Natural killer cell (primary cell): Measurements from ENCODE around the gene DMRTA1. TPM values are rescaled to one million over a fixed set of nuclear protein-coding genes. Genes with fewer than 3 reads are reported as not detected.
"Not testable (repeated sequence)": the region's sequence is repeated elsewhere in the genome, so short reads cannot be mapped to it uniquely, and the experiment has no call there.

Experiments
- ATAC-seq, 3 donors: fragments of 150-1000 bp in 2 of 3; fragments of 200-7000 bp in 1 of 3; cut with Tn5 transposase; 1 replicate in 1 of 3; 2 replicates in 2 of 3; pipeline ENCODE4 v1.10.0; 2021; ENCODE audit warnings: mild to moderate bottlenecking in 2 of 3, moderate library complexity in 2 of 3
- DNase-seq, 2 donors: peaks; one replicate each; pipeline versions ENCODE4 v3.0.0 to v3.0.0-alpha.2; 2013 to 2021; ENCODE audit warnings: mixed read lengths in 1 of 2
- H3K27ac ChIP-seq: one replicate; pipeline ENCODE4 v1.5.1; 2013; ENCODE audit warnings: mild to moderate bottlenecking, low read length
- H3K27me3 ChIP-seq: one replicate; pipeline ENCODE4 v1.6.1; 2013; ENCODE audit warnings: low read length; ENCODE audit not compliant: control insufficient read depth, insufficient read depth
- H3K36me3 ChIP-seq: one replicate; pipeline ENCODE4 v1.6.1; 2013; ENCODE audit warnings: low read length; ENCODE audit not compliant: control insufficient read depth, insufficient read depth
- H3K4me1 ChIP-seq: one replicate; pipeline ENCODE4 v1.6.1; 2013; ENCODE audit warnings: low read length; ENCODE audit not compliant: control insufficient read depth, insufficient read depth
- H3K4me3 ChIP-seq: one replicate; pipeline ENCODE4 v1.5.1; 2013; ENCODE audit warnings: low read length
- H3K9me3 ChIP-seq: one replicate; pipeline ENCODE4 v1.6.1; 2013; ENCODE audit warnings: low read length; ENCODE audit not compliant: control insufficient read depth, insufficient read depth
- H3K27ac Mint-ChIP-seq, 2 donors: one replicate each; pipeline ENCODE4 v1.8.0; 2022; ENCODE audit warnings: mild to moderate bottlenecking in 2 of 2, mixed read lengths in 2 of 2, moderate library complexity in 1 of 2
- H3K27me3 Mint-ChIP-seq, 2 donors: one replicate each; pipeline ENCODE4 v1.8.0; 2022; ENCODE audit warnings: low read depth in 2 of 2, mixed read lengths in 2 of 2
- H3K36me3 Mint-ChIP-seq: one replicate; pipeline ENCODE4 v1.8.0; 2022; ENCODE audit warnings: mixed read lengths
- H3K4me1 Mint-ChIP-seq, 2 donors: one replicate each; pipeline ENCODE4 v1.8.0; 2022; ENCODE audit warnings: mixed read lengths in 2 of 2
- H3K4me3 Mint-ChIP-seq: one replicate; pipeline ENCODE4 v1.8.0; 2022; ENCODE audit warnings: mild to moderate bottlenecking, moderate library complexity, mixed read lengths
- H3K9me3 Mint-ChIP-seq, 2 donors: one replicate each; pipeline ENCODE4 v1.8.0; 2022; ENCODE audit warnings: mixed read lengths in 2 of 2
- CTCF ChIP-seq: fragments of 200-600 bp; IDR thresholded peaks from one replicate; pipeline ENCODE4 v1.8.0; 2022; ENCODE audit warnings: antibody characterized with exemption
- WGBS: methylation state at CpG from one replicate; pipeline ENCODE4 v1.1.7; 2013; ENCODE audit warnings: missing lambda C conversion rate; ENCODE audit not compliant: insufficient coverage; 5-methylcytosine and 5-hydroxymethylcytosine counted together
- intact Hi-C: fragments of 100-400 bp; cut with micrococcal nuclease; formaldehyde crosslinking; loops from one replicate; pipeline ENCODE4 v1.14.2; 2022
- total RNA-seq, 4 donors: library from RNA; stranded (reverse); fragments of 120-200 nt in 1 of 4; gene quantifications; one replicate each; pipeline versions ENCODE4 v1.2.3 to v1.2.4, GENCODE V29; 2013 to 2022

The DMRTA1 gene
- total RNA-seq, 3 donors from 2014 or later (not counting 1 experiment from before 2014, with no cell fraction given), result not detected

GRCh38 chr9:22437461-22438067, 9.1 kb upstream of the DMRTA1 start:
- H3K27me3 Mint-ChIP-seq, H3K9me3 ChIP-seq, H3K27ac ChIP-seq, intact Hi-C loops, H3K4me1 ChIP-seq, DNase-seq, ATAC-seq, H3K4me3 Mint-ChIP-seq, H3K4me3 ChIP-seq, H3K36me3 Mint-ChIP-seq, H3K27me3 ChIP-seq, H3K4me1 Mint-ChIP-seq, H3K27ac Mint-ChIP-seq, H3K36me3 ChIP-seq, H3K9me3 Mint-ChIP-seq: not testable (repeated sequence)
- 79% methylated on average over 7 of the region's 8 CpGs for WGBS

GRCh38 chr9:22440841-22441240, 5.8 kb upstream of the DMRTA1 start:
- H3K27me3 ChIP-seq, result peaks cover 13% of the 10 kb centered on the region
- DNase-seq, result no peak
- TF ChIP-seq CTCF, result no peak
- Mint-ChIP-seq H3K4me1 (no peaks in the 10 kb centered on the region), H3K36me3 (no peaks in the 10 kb centered on the region), H3K4me3 (no peak overlapping the region), H3K27me3 (peaks cover 8% of the 10 kb centered on the region in 2 donors), H3K9me3 (peaks cover 4% of the 10 kb centered on the region in 2 donors), H3K27ac (no peak overlapping the region)
- no peak overlapping the region for H3K4me3 ChIP-seq
- no peak for ATAC-seq
- no peak overlapping the region for H3K27ac ChIP-seq
- intact Hi-C loops, result no loop called here
- WGBS, result 94% methylated on average over 16 of the region's 16 CpGs
- no peaks in the 10 kb centered on the region for H3K9me3 ChIP-seq
- no peaks in the 10 kb centered on the region for H3K4me1 ChIP-seq
- no peaks in the 10 kb centered on the region for H3K36me3 ChIP-seq

- Histone ChIP-seq H3K4me3 (no peak overlapping the region), H3K27ac (no peak overlapping the region)
- peaks cover 17 to 36% of the 10 kb centered on the region in 2 donors for H3K27me3 Mint-ChIP-seq
Observed at GRCh38 chr9:22446950-22447617, 460 bp downstream of the DMRTA1 start.

More at GRCh38 chr9:22446950-22447617, 460 bp downstream of the DMRTA1 start:
- ATAC-seq (peak in 1 of 3 donors; percentile 45), DNase-seq (peak in 1 of 2 donors; percentile 40)
- peaks cover 24% of the 10 kb centered on the region for H3K27me3 ChIP-seq
- 1% methylated on average over 70 of the region's 70 CpGs for WGBS
- H3K36me3 ChIP-seq, result no peaks in the 10 kb centered on the region
- H3K4me1 Mint-ChIP-seq, result no peaks in the 10 kb centered on the region
- H3K4me3 Mint-ChIP-seq, result no peak overlapping the region
- H3K27ac Mint-ChIP-seq, result no peak overlapping the region
- no peaks in the 10 kb centered on the region for H3K36me3 Mint-ChIP-seq
- no peak for TF ChIP-seq CTCF
- intact Hi-C loops, result no loop called here
- no peaks in the 10 kb centered on the region for H3K9me3 ChIP-seq
- no peaks in the 10 kb centered on the region for H3K9me3 Mint-ChIP-seq
- peaks cover 6% of the 10 kb centered on the region for H3K4me1 ChIP-seq
